NT2/D1 (cell line): ENCODE data around the gene TRIM69.

Source experiments
- SUZ12 ChIP-seq: IDR thresholded peaks from 2 replicates; pipeline ENCODE4 v1.6.1; 2011; ENCODE audit not compliant: insufficient read length, insufficient read depth; ENCODE audit errors: extremely low read depth
- YY1 ChIP-seq: IDR thresholded peaks from 2 replicates; pipeline ENCODE4 v1.6.1; 2011; ENCODE audit not compliant: insufficient read length, insufficient read depth
- ZNF274 ChIP-seq: IDR thresholded peaks from 2 replicates; pipeline ENCODE4 v1.6.1; 2011; ENCODE audit warnings: mild to moderate bottlenecking, low read depth, low read length

GRCh38 chr15:44812029-44812517 lies 75.7 kb downstream of the TRIM69 start:
- TF ChIP-seq YY1 (no peak), ZNF274 (no peak), SUZ12 (no peak)
